K562 (cell line): Measurements from ENCODE around the gene ABCC5. TPM values are rescaled to one million over a fixed set of nuclear protein-coding genes. Genes with fewer than 3 reads are reported as not detected.
"Not testable (repeated sequence)": the region's sequence is repeated elsewhere in the genome, so short reads cannot be mapped to it uniquely, and the experiment has no call there.

Experiments
- ATAC-seq: fragments of 200-7000 bp; cut with Tn5 transposase; 3 replicates; pipeline ENCODE4 v1.9.1; 2020; ENCODE audit warnings: moderate library complexity
- BruUV-seq: library from RNA; stranded (reverse); fragments of 400-500 nt; replicated peaks from 2 replicates; lab custom pipeline; 2021; lab: Mats Ljungman, UMichigan
- CTCF ChIA-PET: fragments of 300-600 bp; formaldehyde crosslinking; extraction: SDS; loops from one replicate; lab custom pipeline; 2021; ENCODE audit warnings: low intra/inter-chr PET ratio; lab: Yijun Ruan, JAX
- POLR2A ChIA-PET: fragments of 300-600, 350-650 bp; sonication (Branson Sonifier 250); formaldehyde crosslinking; extraction: SDS; loops from one replicate; lab custom pipeline; 2021; ENCODE audit warnings: antibody characterized with exemption, inconsistent platforms; lab: Yijun Ruan, JAX
- DNase-seq, 4 experiments: peaks; one replicate each; pipeline versions ENCODE4 v3.0.0 to v3.0.0-alpha.2; 2011 to 2018; ENCODE audit warnings: low spot score in 3 of 4, mixed read lengths in 3 of 4; ENCODE audit errors: extremely low read depth in 1 of 4
- FAIRE-seq: peaks from 2 replicates; lab custom pipeline; 2011; peaks lifted over from hg19 to GRCh38; lab: Jason Lieb, UNC
- H2AFZ ChIP-seq: 2 replicates; pipeline ENCODE4 v1.6.0; 2011; ENCODE audit warnings: low read depth, low read length, control low read depth, inconsistent platforms
- H3K27ac ChIP-seq: fragments of 200-600 bp; 3 replicates; pipeline ENCODE4 v1.8.0; 2011; ENCODE audit warnings: low read depth, mild to moderate bottlenecking, control low read depth, inconsistent platforms, low read length, moderate library complexity, mixed read lengths; ENCODE audit errors: extremely low read depth
- H3K27me3 ChIP-seq, 2 experiments: fragments of 300-600 bp in 1 of 2; 2 replicates in 1 of 2; 3 replicates in 1 of 2; pipeline versions ENCODE4 v1.6.0 to v1.8.0; 2011; ENCODE audit warnings: inconsistent platforms in 2 of 2, low read length in 2 of 2, mild to moderate bottlenecking in 1 of 2, mixed read lengths in 1 of 2, moderate library complexity in 1 of 2; ENCODE audit not compliant: control insufficient read depth in 2 of 2, insufficient read depth in 2 of 2
- H3K36me3 ChIP-seq: fragments of 300-600 bp; 3 replicates; pipeline ENCODE4 v1.8.0; 2011; ENCODE audit warnings: mild to moderate bottlenecking, low read length, inconsistent platforms; ENCODE audit not compliant: control insufficient read depth, insufficient read depth
- H3K4me1 ChIP-seq, 2 experiments: fragments of 200-600 bp in 1 of 2; replicated peaks in 1 of 2; 2 replicates in 1 of 2; 3 replicates in 1 of 2; pipeline versions ENCODE4 v1.5.1 to v1.8.0; 2011; ENCODE audit warnings: inconsistent platforms in 2 of 2, low read length in 2 of 2, mild to moderate bottlenecking in 1 of 2, mixed read lengths in 1 of 2, moderate library complexity in 1 of 2; ENCODE audit not compliant: control insufficient read depth in 2 of 2, insufficient read depth in 2 of 2
- H3K4me2 ChIP-seq: 2 replicates; pipeline ENCODE4 v1.6.1; 2011; ENCODE audit warnings: low read length, control low read depth, inconsistent platforms, mixed read lengths; ENCODE audit not compliant: insufficient read depth
- H3K4me3 ChIP-seq: fragments of 200-600 bp; sonication (generic), shearing (Covaris generic); 2 replicates; pipeline ENCODE4 v1.5.1; 2016; ENCODE audit warnings: control low read depth, inconsistent platforms
- H3K79me2 ChIP-seq: fragments of 200-600 bp; 3 replicates; pipeline ENCODE4 v1.8.0; 2011; ENCODE audit warnings: low read length, inconsistent platforms; ENCODE audit not compliant: control insufficient read depth, insufficient read depth
- H3K9ac ChIP-seq, 2 experiments: 2 replicates each; pipeline versions ENCODE4 v1.6.0 to v1.6.1; 2011; ENCODE audit warnings: low read depth in 2 of 2, low read length in 2 of 2, control low read depth in 1 of 2, inconsistent platforms in 1 of 2, mild to moderate bottlenecking in 1 of 2, mixed read lengths in 1 of 2; ENCODE audit not compliant: insufficient read depth in 1 of 2
- H3K9me1 ChIP-seq: one replicate; pipeline ENCODE4 v1.6.0; 2011; ENCODE audit warnings: inconsistent platforms, mild to moderate bottlenecking, low read length, moderate library complexity; ENCODE audit not compliant: control insufficient read depth, insufficient read depth
- H3K9me3 ChIP-seq: replicated peaks from 2 replicates; pipeline ENCODE4 v1.5.1; 2011; ENCODE audit warnings: low read depth, low read length, inconsistent platforms; ENCODE audit not compliant: control insufficient read depth, insufficient read depth
- H4K20me1 ChIP-seq: replicated peaks from 2 replicates; pipeline ENCODE4 v1.6.1; 2011; ENCODE audit warnings: low read length, inconsistent platforms, mixed read lengths; ENCODE audit not compliant: control insufficient read depth, insufficient read depth
- KLF10 ChIP-seq: fragments of 250-450 bp; sonication (Bioruptor Pico); IDR thresholded peaks from 2 replicates; pipeline ENCODE4 v1.6.1; 2021; ENCODE audit warnings: matching md5 sums
- MBD2 ChIP-seq: sonication (generic); IDR thresholded peaks from 2 replicates; pipeline ENCODE4 v1.6.1; 2016; ENCODE audit warnings: low read depth, borderline replicate concordance
- RAD21 ChIP-seq, 2 experiments: fragments of 250-450 bp in 1 of 2; fragments of 450-650 bp in 1 of 2; sonication (Bioruptor Pico) in 1 of 2; formaldehyde crosslinking in 1 of 2; IDR thresholded peaks in 1 of 2; conservative IDR thresholded peaks in 1 of 2; 2 replicates each; pipeline versions ENCODE4 v1.4.0 to v1.8.0; 2020 to 2022; ENCODE audit warnings: mild to moderate bottlenecking in 2 of 2, moderate library complexity in 1 of 2
- SREBF2 ChIP-seq: sonication (generic); formaldehyde crosslinking; IDR thresholded peaks from 2 replicates; pipeline ENCODE4 v1.4.0; 2020; ENCODE audit warnings: mild to moderate bottlenecking, missing genetic modification reagents
- TSC22D4 ChIP-seq: fragments of 450-650 bp; IDR thresholded peaks from 2 replicates; pipeline ENCODE4 v1.6.1; 2016; ENCODE audit warnings: missing genetic modification characterization, missing biosample characterization, control low read depth
- ZBTB49 ChIP-seq: sonication (generic); formaldehyde crosslinking; IDR thresholded peaks from 2 replicates; pipeline ENCODE4 v1.8.0; 2022; ENCODE audit warnings: missing genetic modification reagents, mild to moderate bottlenecking, borderline replicate concordance
- ZZZ3 ChIP-seq: fragments of 450-650 bp; IDR thresholded peaks from 2 replicates; pipeline ENCODE4 v1.6.1; 2016; ENCODE audit warnings: antibody characterized with exemption, mild to moderate bottlenecking, moderate library complexity
- WGBS: fragments of 100-300 bp; shearing (Covaris generic); methylation state at CpG from one replicate; pipeline ENCODE4 v1.1.6; 2016; ENCODE audit warnings: low coverage, mixed read lengths; ENCODE audit not compliant: insufficient coverage; ENCODE audit errors: missing lambda C conversion rate; 5-methylcytosine and 5-hydroxymethylcytosine counted together
- in situ Hi-C: fragments of 300-500 bp; cut with MboI; formaldehyde crosslinking; loops from 4 replicates; pipeline ENCODE4 v1.15.0; 2018; ENCODE audit warnings: inconsistent platforms, mixed read lengths
- intact Hi-C: fragments of 100-400 bp; cut with micrococcal nuclease; formaldehyde crosslinking; loops from 2 replicates; pipeline ENCODE4 v1.14.2; 2022
- polyA plus RNA-seq, 8 experiments: library from polyadenylated mRNA; depleted of rRNA in 4 of 8; stranded (reverse) in 5 of 8; unstranded in 3 of 8; fragments of >200 nt; fragmentation: Nextera tagmentation in 2 of 8; fragmentation: Illumina TruSeq in 1 of 8; extraction: Ambion mirVana in 2 of 8; extraction: Trizol in 1 of 8; gene quantifications; 2 replicates each; pipeline versions ENCODE4 v1.2.1 to v1.2.3, GENCODE V29; 2011 to 2014; ENCODE audit warnings: inconsistent platforms in 1 of 8, missing spikeins in 1 of 8
- total RNA-seq, 7 experiments: library from RNA; depleted of rRNA in 6 of 7; stranded (reverse); fragments of >200 nt in 6 of 7; fragmentation: Illumina TruSeq in 2 of 7; extraction: Trizol in 2 of 7; gene quantifications; 2 replicates each; pipeline versions ENCODE4 v1.2.1 to v1.2.3, GENCODE V29; 2011 to 2021; ENCODE audit warnings: low replicate concordance in 1 of 7

The ABCC5 gene
- total and polyA plus RNA-seq, 9 of the 15 experiments (the other 6 are each of a cell fraction or from before 2014, with no cell fraction given) = 22.0 to 53.0 (median 41.9) TPM

DNA sequence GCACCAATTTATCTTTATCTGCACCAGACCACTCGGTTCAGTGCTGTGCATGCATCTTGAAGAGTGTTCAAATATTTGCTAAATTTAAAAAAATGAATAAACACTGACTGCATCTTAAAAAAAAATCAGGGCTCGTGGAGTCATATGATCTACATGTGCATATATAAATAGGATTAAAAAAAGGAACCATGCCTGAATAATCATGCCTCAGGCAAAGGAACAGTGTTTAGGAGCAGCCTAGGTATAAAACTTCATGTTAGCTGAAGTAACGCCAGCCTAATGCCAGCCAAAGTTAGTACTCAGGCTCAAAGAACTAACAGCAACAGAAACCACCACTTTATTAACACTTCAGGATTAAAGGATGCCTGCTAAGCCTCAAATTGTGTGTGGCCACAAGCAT, 9.5 kb downstream of the ABCC5 start:
- H3K9ac ChIP-seq = no peak overlapping the region
- peaks cover 38% of the 10 kb centered on the region for H3K79me2 ChIP-seq
- peaks cover 68% of the 10 kb centered on the region for H3K36me3 ChIP-seq
- H3K27me3 ChIP-seq = no peaks in the 10 kb centered on the region
- in situ Hi-C loops = no loop called here
- 71% methylated on average over 3 of the region's 3 CpGs for WGBS
- H2AFZ ChIP-seq = no peak overlapping the region
- no peaks in the 10 kb centered on the region for H3K9me3 ChIP-seq
- H3K4me3 ChIP-seq = no peak overlapping the region
- no peak overlapping the region for H3K4me2 ChIP-seq
- no TSS peak for BruUV-seq
- no peaks in the 10 kb centered on the region; the same call in 1 of the 2 replicates for H4K20me1 ChIP-seq
- H3K9me1 ChIP-seq = no peaks in the 10 kb centered on the region
- intact Hi-C loops = no loop called here
- ChIA-PET CTCF (no interaction called here), POLR2A (interaction anchor here (2.4 kb wide), 1 partner anchor 8 kb away, joined by 15 read pairs; no protein-coding TSS in a partner anchor)
- no peak overlapping the region for H3K27ac ChIP-seq
- no peak for FAIRE-seq
- H3K4me1 ChIP-seq = peaks cover 6 to 12% of the 10 kb centered on the region in 2 experiments; a peak in 3 of 5 replicates
- TF ChIP-seq SREBF2 (CRISPR knock-in tag) (no peak), TSC22D4 (no peak), KLF10 (CRISPR knock-in tag) (no peak), MBD2 (no peak), ZZZ3 (no peak), RAD21 (CRISPR knock-in tag; conservative IDR thresholded peaks at IDR 0.05 in 1 of 2, IDR thresholded peaks at IDR 0.05 in 1 of 2) (no peak), ZBTB49 (CRISPR knock-in tag) (no peak)
- no peak for ATAC-seq
- DNase-seq = no peak

GRCh38 chr3:184007143-184007813, 10.4 kb downstream of the ABCC5 start:
- 73% methylated on average over 10 of the region's 11 CpGs for WGBS
- FAIRE-seq, ATAC-seq, H3K9me3 ChIP-seq, H3K9ac ChIP-seq, H3K4me3 ChIP-seq, DNase-seq, BruUV-seq, in situ Hi-C loops, H3K4me2 ChIP-seq, intact Hi-C loops, H4K20me1 ChIP-seq, H3K27me3 ChIP-seq, H3K9me1 ChIP-seq, CTCF ChIA-PET, H2AFZ ChIP-seq, H3K27ac ChIP-seq: not testable (repeated sequence)
- H3K79me2 ChIP-seq = peaks cover 39% of the 10 kb centered on the region
- H3K4me1 ChIP-seq = peaks cover 6 to 12% of the 10 kb centered on the region in 2 experiments; a peak in 3 of 5 replicates
- H3K36me3 ChIP-seq = peaks cover 67% of the 10 kb centered on the region
- POLR2A ChIA-PET = interaction anchor here (0.6 to 2.4 kb wide), 3 partner anchors 9 to 123 kb away, joined by 3 to 15 read pairs (median 5); partner anchors contain the start of gene PARL
